ENCODE results near the gene C2CD4C.

DNA sequence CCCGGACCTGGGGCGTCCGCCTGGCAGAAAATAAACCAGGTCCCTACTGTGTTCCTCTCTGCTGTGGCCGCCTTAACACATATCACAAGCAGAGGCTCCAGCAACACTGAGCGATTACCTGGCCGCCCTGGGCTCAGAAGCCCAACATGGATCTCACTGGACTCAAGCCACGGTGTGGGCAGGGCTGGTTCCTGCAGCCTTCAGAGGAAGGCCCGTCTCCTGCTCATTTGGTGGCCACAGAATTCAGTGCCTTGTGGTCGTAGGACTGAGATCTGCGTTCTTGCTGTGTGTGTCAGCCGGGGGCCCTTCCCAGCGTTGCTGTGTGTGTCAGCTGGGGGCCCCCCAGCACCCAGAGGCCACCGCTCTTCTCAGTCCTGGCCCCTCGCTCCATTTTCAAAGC is 30.2 kb downstream of the C2CD4C start:
- TF ChIP-seq, protein P1, sequence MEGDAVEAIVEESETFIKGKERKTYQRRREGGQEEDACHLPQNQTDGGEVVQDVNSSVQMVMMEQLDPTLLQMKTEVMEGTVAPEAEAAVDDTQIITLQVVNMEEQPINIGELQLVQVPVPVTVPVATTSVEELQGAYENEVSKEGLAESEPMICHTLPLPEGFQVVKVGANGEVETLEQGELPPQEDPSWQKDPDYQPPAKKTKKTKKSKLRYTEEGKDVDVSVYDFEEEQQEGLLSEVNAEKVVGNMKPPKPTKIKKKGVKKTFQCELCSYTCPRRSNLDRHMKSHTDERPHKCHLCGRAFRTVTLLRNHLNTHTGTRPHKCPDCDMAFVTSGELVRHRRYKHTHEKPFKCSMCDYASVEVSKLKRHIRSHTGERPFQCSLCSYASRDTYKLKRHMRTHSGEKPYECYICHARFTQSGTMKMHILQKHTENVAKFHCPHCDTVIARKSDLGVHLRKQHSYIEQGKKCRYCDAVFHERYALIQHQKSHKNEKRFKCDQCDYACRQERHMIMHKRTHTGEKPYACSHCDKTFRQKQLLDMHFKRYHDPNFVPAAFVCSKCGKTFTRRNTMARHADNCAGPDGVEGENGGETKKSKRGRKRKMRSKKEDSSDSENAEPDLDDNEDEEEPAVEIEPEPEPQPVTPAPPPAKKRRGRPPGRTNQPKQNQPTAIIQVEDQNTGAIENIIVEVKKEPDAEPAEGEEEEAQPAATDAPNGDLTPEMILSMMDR (conservative IDR thresholded peaks at IDR 0.05; ENCODE audit: low read depth, low read length) = no peak
- TF ChIP-seq EZH2 (IDR thresholded peaks at IDR 0.05; ENCODE audit: low read length, unreplicated experiment) (no peak), EZH2phosphoT487 (IDR thresholded peaks at IDR 0.05; ENCODE audit: borderline replicate concordance, low read length) (no peak)
